Measurements from ENCODE around the gene RHEB. TPM values are rescaled to one million over a fixed set of nuclear protein-coding genes. Genes with fewer than 3 reads are reported as not detected.

RHEB gene
- total RNA-seq, 1 donor from 2014 or later: 143 TPM

GRCh38 chr7:151451626-151452571, 67.8 kb downstream of the RHEB start:
- Histone ChIP-seq H3K4me1 (ENCODE audit: insufficient read depth, low read length) (peaks cover 3% of the 10 kb centered on the region), H3K79me2 (ENCODE audit: insufficient read depth, low read length) (no peaks in the 10 kb centered on the region), H2AFZ (ENCODE audit: low read depth, low read length) (no peak overlapping the region), H3K9ac (ENCODE audit: low read length) (no peak overlapping the region), H4K20me1 (ENCODE audit: insufficient read depth, low read length) (no peaks in the 10 kb centered on the region), H3K4me3 (ENCODE audit: insufficient read depth, low read depth, low read length) (no peak overlapping the region), H3K27me3 (ENCODE audit: insufficient read depth, low read length) (no peaks in the 10 kb centered on the region), H3K4me2 (ENCODE audit: low read length) (no peak overlapping the region), H3K9me3 (ENCODE audit: insufficient read depth, low read depth, low read length) (no peaks in the 10 kb centered on the region), H3K36me3 (ENCODE audit: insufficient read depth, low read length) (no peaks in the 10 kb centered on the region), H3K27ac (ENCODE audit: low read depth, low read length) (no peak overlapping the region)
- DNase-seq (ENCODE audit: low read depth) (no peak), FAIRE-seq (no peak)
- Mint-ChIP-seq H3K9me3 (ENCODE audit: unreplicated experiment) (no peaks in the 10 kb centered on the region), H3K4me3 (ENCODE audit: unreplicated experiment) (no peak overlapping the region), H3K4me1 (ENCODE audit: low read depth, unreplicated experiment) (no peaks in the 10 kb centered on the region), H3K27me3 (ENCODE audit: low read depth, unreplicated experiment) (peaks cover 29% of the 10 kb centered on the region), H3K36me3 (ENCODE audit: low read depth, unreplicated experiment) (no peaks in the 10 kb centered on the region), H3K27ac (ENCODE audit: unreplicated experiment) (no peak overlapping the region)
- no peak for TF ChIP-seq EZH2 (IDR thresholded peaks at IDR 0.05; ENCODE audit: insufficient read depth, low read length)
- TF ChIP-seq, protein P1, sequence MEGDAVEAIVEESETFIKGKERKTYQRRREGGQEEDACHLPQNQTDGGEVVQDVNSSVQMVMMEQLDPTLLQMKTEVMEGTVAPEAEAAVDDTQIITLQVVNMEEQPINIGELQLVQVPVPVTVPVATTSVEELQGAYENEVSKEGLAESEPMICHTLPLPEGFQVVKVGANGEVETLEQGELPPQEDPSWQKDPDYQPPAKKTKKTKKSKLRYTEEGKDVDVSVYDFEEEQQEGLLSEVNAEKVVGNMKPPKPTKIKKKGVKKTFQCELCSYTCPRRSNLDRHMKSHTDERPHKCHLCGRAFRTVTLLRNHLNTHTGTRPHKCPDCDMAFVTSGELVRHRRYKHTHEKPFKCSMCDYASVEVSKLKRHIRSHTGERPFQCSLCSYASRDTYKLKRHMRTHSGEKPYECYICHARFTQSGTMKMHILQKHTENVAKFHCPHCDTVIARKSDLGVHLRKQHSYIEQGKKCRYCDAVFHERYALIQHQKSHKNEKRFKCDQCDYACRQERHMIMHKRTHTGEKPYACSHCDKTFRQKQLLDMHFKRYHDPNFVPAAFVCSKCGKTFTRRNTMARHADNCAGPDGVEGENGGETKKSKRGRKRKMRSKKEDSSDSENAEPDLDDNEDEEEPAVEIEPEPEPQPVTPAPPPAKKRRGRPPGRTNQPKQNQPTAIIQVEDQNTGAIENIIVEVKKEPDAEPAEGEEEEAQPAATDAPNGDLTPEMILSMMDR (IDR thresholded peaks at IDR 0.05; ENCODE audit: insufficient read depth, low read depth, low read length): no peak

DNA sequence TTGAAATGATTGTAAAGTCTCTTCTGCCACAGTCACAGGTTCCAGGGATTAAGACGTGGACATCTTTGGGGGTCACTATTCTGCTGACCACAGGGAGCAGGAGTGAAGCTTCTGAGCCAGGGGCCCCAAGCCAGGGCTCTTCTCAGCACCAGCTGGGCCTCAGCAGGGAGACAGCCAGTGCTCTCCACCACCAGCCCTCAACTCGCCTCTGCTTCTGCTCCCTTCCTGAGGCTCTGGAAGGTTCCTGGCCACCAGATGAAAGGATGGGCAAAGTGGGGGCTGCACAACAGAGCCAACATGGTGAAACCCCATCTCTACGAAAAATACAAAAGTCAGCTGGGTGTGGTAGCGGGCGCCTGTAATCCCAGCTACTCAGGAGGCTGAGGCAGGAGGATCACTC, 68.5 kb downstream of the RHEB start:
- Histone ChIP-seq H3K9me3 (ENCODE audit: insufficient read depth, low read depth, low read length) (no peaks in the 10 kb centered on the region), H2AFZ (ENCODE audit: low read depth, low read length) (no peak overlapping the region), H4K20me1 (ENCODE audit: insufficient read depth, low read length) (no peaks in the 10 kb centered on the region), H3K79me2 (ENCODE audit: insufficient read depth, low read length) (no peaks in the 10 kb centered on the region), H3K4me2 (ENCODE audit: low read length) (no peak overlapping the region), H3K9ac (ENCODE audit: low read length) (no peak overlapping the region), H3K4me1 (ENCODE audit: insufficient read depth, low read length) (peaks cover 3% of the 10 kb centered on the region), H3K27ac (ENCODE audit: low read depth, low read length) (no peak overlapping the region), H3K36me3 (ENCODE audit: insufficient read depth, low read length) (no peaks in the 10 kb centered on the region), H3K4me3 (ENCODE audit: insufficient read depth, low read depth, low read length) (no peak overlapping the region), H3K27me3 (ENCODE audit: insufficient read depth, low read length) (no peaks in the 10 kb centered on the region)
- TF ChIP-seq EZH2 (IDR thresholded peaks at IDR 0.05; ENCODE audit: insufficient read depth, low read length): no peak
- TF ChIP-seq, protein P1 (IDR thresholded peaks at IDR 0.05; ENCODE audit: insufficient read depth, low read depth, low read length): no peak
- Mint-ChIP-seq H3K36me3 (ENCODE audit: low read depth, unreplicated experiment) (no peaks in the 10 kb centered on the region), H3K27me3 (ENCODE audit: low read depth, unreplicated experiment) (peaks cover 34% of the 10 kb centered on the region), H3K4me1 (ENCODE audit: low read depth, unreplicated experiment) (peaks cover 3% of the 10 kb centered on the region), H3K27ac (ENCODE audit: unreplicated experiment) (no peak overlapping the region), H3K9me3 (ENCODE audit: unreplicated experiment) (no peaks in the 10 kb centered on the region), H3K4me3 (ENCODE audit: unreplicated experiment) (no peak overlapping the region)
- no peak for FAIRE-seq
- no peak for DNase-seq (ENCODE audit: low read depth)

- H3K27me3 Mint-ChIP-seq (ENCODE audit: low read depth, unreplicated experiment): peaks cover 40% of the 10 kb centered on the region
- Histone ChIP-seq H3K9me3 (ENCODE audit: insufficient read depth, low read depth, low read length) (no peaks in the 10 kb centered on the region), H3K79me2 (ENCODE audit: insufficient read depth, low read length) (no peaks in the 10 kb centered on the region), H3K4me1 (ENCODE audit: insufficient read depth, low read length) (peaks cover 3% of the 10 kb centered on the region), H3K9ac (ENCODE audit: low read length) (no peak overlapping the region), H3K36me3 (ENCODE audit: insufficient read depth, low read length) (no peaks in the 10 kb centered on the region), H2AFZ (ENCODE audit: low read depth, low read length) (no peak overlapping the region), H3K4me3 (ENCODE audit: insufficient read depth, low read depth, low read length) (no peak overlapping the region), H4K20me1 (ENCODE audit: insufficient read depth, low read length) (no peaks in the 10 kb centered on the region), H3K4me2 (ENCODE audit: low read length) (no peak overlapping the region), H3K27ac (ENCODE audit: low read depth, low read length) (no peak overlapping the region), H3K27me3 (ENCODE audit: insufficient read depth, low read length) (no peaks in the 10 kb centered on the region)
- DNase-seq (ENCODE audit: low read depth) (no peak), FAIRE-seq (no peak)
- peaks cover 3% of the 10 kb centered on the region for H3K4me1 Mint-ChIP-seq (ENCODE audit: low read depth, unreplicated experiment)
- H3K4me3 Mint-ChIP-seq (ENCODE audit: unreplicated experiment): no peak overlapping the region
- TF ChIP-seq, protein P1 (IDR thresholded peaks at IDR 0.05; ENCODE audit: insufficient read depth, low read depth, low read length): no peak
- no peak for TF ChIP-seq EZH2 (IDR thresholded peaks at IDR 0.05; ENCODE audit: insufficient read depth, low read length)
- no peaks in the 10 kb centered on the region for H3K9me3 Mint-ChIP-seq (ENCODE audit: unreplicated experiment)
- H3K27ac Mint-ChIP-seq (ENCODE audit: unreplicated experiment): no peak overlapping the region
- no peaks in the 10 kb centered on the region for H3K36me3 Mint-ChIP-seq (ENCODE audit: low read depth, unreplicated experiment)
These were observed 69.7 kb downstream of the RHEB start for GRCh38 chr7:151449990-151450389.

All from astrocyte (in vitro differentiated cells and primary cell).